Fibroblast of skin of right quadriceps (primary cell): ENCODE results near the gene LAMTOR3.
A peak's percentile ranks its signal among the peaks of the same experiment; 100 is the strongest.
"Not testable (repeated sequence)": the region's sequence is repeated elsewhere in the genome, so short reads cannot be mapped to it uniquely, and the experiment has no call there.

Source experiments
- DNase-seq: peaks from one replicate; pipeline ENCODE4 v3.0.0-alpha.2; 2013

The LAMTOR3 gene

GRCh38 chr4:99860521-99860920, 33.7 kb downstream of the LAMTOR3 start:
- no peak for DNase-seq

GRCh38 chr4:99859618-99860017, 34.6 kb downstream of the LAMTOR3 start:
- DNase-seq: no peak

GRCh38 chr4:99857307-99857706, 36.9 kb downstream of the LAMTOR3 start:
- DNase-seq: no peak

GRCh38 chr4:99856166-99856565, 38.1 kb downstream of the LAMTOR3 start:
- DNase-seq: peak; percentile 7

- DNase-seq: no peak
These were observed 38.5 kb downstream of the LAMTOR3 start for GRCh38 chr4:99855678-99856077.

- no peak for DNase-seq
These were observed 40.2 kb downstream of the LAMTOR3 start for GRCh38 chr4:99853999-99854398.

GRCh38 chr4:99853190-99853589, 41.0 kb downstream of the LAMTOR3 start:
- DNase-seq: no peak

GRCh38 chr4:99852199-99852749, 42.0 kb downstream of the LAMTOR3 start:
- DNase-seq: no peak

- no peak for DNase-seq
These were observed 45.6 kb downstream of the LAMTOR3 start for GRCh38 chr4:99848591-99849001.

- no peak for DNase-seq
These were observed 46.8 kb downstream of the LAMTOR3 start for GRCh38 chr4:99847362-99847976.

- no peak for DNase-seq
These were observed 47.3 kb downstream of the LAMTOR3 start for GRCh38 chr4:99846891-99847290.

- DNase-seq: no peak
These were observed 48.3 kb downstream of the LAMTOR3 start for GRCh38 chr4:99845708-99846469.

GRCh38 chr4:99845179-99845578, 49.0 kb downstream of the LAMTOR3 start:
- DNase-seq: no peak

- no peak for DNase-seq
These were observed 50.2 kb downstream of the LAMTOR3 start for GRCh38 chr4:99844048-99844447.

GRCh38 chr4:99843413-99843812, 50.8 kb downstream of the LAMTOR3 start:
- DNase-seq: no peak

- no peak for DNase-seq
These were observed 53.1 kb downstream of the LAMTOR3 start for GRCh38 chr4:99841129-99841528.

- DNase-seq: no peak
These were observed 55.3 kb downstream of the LAMTOR3 start for GRCh38 chr4:99838927-99839326.

- no peak for DNase-seq
These were observed 58.3 kb downstream of the LAMTOR3 start for GRCh38 chr4:99835942-99836341.

- DNase-seq: no peak
These were observed 59.7 kb downstream of the LAMTOR3 start for GRCh38 chr4:99834569-99834968.

- no peak for DNase-seq
These were observed 60.5 kb downstream of the LAMTOR3 start for GRCh38 chr4:99833756-99834155.

- DNase-seq: no peak
These were observed 61.5 kb downstream of the LAMTOR3 start for GRCh38 chr4:99832758-99833157.

- no peak for DNase-seq
These were observed 61.9 kb downstream of the LAMTOR3 start for GRCh38 chr4:99832321-99832720.

GRCh38 chr4:99830051-99830450, 64.2 kb downstream of the LAMTOR3 start:
- not testable (repeated sequence) for DNase-seq

GRCh38 chr4:99828477-99828876, 65.8 kb downstream of the LAMTOR3 start:
- DNase-seq: no peak
